GM18909 (cell line): ENCODE data around the gene TMEM51.

Source experiments
- ATAC-seq: cut with Tn5 transposase; IDR thresholded peaks from one replicate; pipeline ENCODE4 v1.9.1; 2021; ENCODE audit warnings: mild to moderate bottlenecking; ENCODE audit not compliant: unreplicated experiment, poor library complexity

TMEM51 gene

DNA sequence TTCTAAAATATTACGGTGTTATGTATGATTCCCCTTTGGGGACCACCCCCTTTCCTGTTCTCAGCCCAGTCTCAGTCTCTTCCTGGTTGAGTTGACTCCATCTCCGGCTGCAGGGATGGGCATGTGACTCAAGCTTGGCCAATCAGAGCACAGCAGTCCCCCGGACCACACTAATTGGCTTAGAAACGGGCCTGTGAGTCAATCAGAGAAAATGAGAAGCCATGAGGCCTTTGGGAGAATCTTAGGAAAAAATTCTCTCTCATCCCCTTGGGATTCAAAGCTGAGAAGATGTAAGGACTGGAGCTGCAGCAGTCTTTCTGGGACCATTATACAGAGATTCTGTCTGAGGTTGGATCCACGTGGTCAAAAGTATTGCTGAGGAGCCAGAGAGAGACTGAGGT is 82.8 kb downstream of the TMEM51 start:
- ATAC-seq, result no peak

DNA sequence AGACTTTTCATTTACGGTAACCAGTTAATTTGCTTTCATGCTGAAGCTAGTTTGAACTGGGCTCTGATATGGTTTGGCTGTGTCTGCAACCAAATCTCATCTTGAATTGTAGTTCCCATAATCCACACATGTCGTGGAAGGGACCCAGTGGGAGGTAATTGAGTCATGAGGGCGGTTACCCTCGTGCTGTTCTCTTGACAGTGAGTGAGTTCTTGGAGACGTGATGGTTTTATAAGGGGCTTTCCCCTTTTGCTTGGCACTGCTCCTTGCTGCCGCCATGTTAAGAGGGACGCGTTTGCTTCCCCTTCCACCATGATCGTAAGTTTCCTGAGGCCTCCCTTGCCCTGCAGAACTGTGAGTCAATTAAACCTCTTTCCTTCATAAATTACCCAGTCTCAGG is 83.2 kb downstream of the TMEM51 start:
- ATAC-seq, result no peak

DNA sequence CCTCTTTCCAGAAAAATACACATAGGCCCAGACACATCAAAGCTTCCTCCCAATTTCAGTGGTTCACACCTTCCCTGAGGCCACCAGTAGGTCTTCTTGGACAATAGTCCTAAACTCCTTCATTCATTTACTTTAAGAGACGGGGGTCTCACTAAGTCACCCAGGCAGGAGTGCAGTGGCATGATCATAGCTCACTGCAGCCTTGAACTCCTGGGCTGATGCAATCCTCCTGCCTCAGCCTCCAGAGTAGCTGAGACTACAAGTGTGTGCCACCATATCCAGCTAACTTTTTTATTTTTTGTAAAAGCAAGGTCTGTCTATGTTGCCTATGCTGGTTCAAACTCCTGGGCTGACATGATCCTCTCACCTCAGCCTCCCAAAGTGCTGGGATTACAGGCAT is 85.2 kb downstream of the TMEM51 start:
- ATAC-seq, result no peak

GRCh38 chr1:15242766-15243165 is 89.2 kb downstream of the TMEM51 start:
- ATAC-seq, result no peak

GRCh38 chr1:15243275-15244043 is 89.9 kb downstream of the TMEM51 start:
- no peak for ATAC-seq

DNA sequence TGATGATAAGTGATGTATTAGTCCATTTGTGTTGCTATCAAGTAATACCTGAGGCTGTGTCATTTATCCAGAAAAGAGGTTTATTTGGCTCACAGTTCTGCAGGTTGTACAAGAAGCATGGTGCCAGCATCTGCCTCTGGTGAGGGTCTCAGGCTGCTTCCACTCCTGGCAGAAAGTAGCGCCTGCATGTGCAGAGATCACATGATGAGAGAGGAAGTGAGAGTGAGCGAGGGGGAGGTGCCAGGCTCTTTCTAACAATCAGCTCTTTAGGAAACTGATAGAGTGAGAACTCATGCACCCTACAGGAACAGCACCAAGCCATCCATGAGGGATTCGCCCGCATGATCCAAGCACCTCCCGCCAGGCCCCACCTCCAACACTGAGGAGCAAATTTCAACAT is 91.3 kb downstream of the TMEM51 start:
- ATAC-seq, result no peak

DNA sequence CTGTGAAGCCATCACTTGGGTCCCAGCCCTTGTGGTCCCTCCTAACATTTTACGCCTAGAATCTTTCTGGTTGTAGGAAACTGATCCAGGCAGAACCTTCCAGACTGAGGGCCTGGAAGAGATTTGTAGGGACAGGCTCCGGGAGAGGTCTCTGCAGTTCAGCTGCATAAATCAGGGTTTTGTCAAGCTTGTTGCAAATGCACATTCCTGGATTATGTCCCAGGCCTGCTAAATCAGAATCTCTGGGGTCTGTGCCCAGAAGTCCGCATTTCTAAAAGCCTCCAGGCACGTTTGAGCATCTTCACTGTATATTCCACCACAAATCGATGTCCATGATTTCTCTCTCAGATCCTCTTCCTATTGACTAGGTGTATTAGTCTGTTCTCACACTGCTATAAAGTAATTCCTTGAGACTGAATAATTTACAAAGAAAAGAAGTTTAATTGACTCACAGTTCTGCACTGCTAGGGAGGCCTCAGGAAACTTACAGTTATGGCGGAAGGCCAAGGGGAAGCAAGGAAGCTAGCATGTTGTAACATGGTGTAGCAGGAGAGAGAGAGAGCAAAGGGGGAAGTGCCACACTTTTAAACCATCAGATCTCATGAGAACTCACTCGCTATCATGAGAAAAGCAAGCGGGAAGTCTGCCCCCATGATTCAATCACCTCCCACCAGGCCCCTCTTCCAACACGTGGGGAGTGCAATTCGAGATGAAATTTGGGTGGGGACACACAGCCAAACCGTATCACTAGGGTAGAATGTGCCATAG is 92.2 kb downstream of the TMEM51 start:
- ATAC-seq, result no peak

GRCh38 chr1:15246960-15247614 is 93.5 kb downstream of the TMEM51 start, which contains the start of gene FHAD1:
TSS of gene FHAD1 (plus strand) at chr1:15247223. CDS start at chr1:15251785, 4,562 bp downstream.
- ATAC-seq, result no peak

GRCh38 chr1:15248216-15248615 is 94.7 kb downstream of the TMEM51 start:
- ATAC-seq, result no peak

DNA sequence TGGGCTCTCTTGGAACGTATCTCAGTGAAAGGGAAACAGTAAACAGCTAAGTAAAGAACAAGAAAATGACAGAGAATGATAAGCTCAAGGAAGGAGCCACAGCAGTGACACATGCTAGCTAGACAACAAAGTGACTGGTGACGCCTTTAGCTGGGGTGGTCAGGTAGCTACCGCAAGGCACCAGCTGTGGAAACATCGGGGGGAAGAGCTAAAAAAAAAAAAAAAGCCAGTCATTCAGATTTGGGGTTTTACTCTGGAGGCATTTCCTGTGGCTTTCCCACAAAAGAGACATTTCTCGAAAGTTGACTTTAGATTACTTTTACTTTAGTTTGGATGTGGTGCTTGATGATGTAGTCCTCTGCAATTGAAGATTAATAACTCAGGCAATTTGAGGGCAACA is 95.5 kb downstream of the TMEM51 start:
- no peak for ATAC-seq

GRCh38 chr1:15251857-15252835 is 98.6 kb downstream of the TMEM51 start:
- ATAC-seq, result no peak

DNA sequence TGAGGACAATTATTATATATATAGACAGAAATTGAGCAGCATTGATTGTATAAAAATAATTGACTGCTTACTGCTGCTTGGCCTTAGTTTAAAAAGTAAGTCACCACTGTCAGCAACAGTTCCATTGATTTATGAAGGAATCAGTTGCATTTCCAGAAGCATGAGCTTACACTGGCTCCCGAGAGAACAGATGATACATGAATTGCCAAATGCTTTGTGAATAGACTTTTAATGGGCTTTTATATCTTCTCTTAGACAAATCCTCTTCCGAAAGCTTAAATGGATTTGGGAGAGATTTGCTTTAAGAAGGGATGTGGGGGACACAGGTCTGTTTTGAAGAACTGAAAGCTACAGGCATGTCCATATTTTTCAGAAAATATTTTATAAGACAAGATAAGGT is 101.0 kb downstream of the TMEM51 start:
- no peak for ATAC-seq

- ATAC-seq, result no peak
Observed at GRCh38 chr1:15255582-15256149, 102.1 kb downstream of the TMEM51 start.

DNA sequence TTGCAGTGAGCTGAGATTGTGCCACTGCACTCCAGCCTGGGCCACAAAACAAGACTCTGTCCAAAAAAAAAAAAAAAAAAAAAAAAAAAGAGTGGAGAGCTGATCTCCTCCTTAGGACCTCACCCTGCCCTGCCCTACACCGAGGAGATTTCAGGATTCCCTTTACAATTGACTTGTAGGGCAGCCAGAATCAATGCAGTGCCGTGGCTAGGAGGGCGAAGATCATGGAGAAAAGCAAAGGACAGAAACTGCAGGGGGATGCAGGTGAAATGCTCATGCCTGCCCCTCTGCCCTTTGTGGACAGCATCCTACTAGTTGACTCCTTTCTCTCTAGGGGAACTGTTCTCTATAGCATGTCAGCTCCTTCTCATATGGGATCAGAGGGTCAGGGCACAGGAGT is 103.0 kb downstream of the TMEM51 start:
- no peak for ATAC-seq

GRCh38 chr1:15257309-15257708 is 103.8 kb downstream of the TMEM51 start:
- ATAC-seq, result no peak

GRCh38 chr1:15258833-15259621 is 105.5 kb downstream of the TMEM51 start:
- no peak for ATAC-seq

GRCh38 chr1:15259622-15260007 is 106.1 kb downstream of the TMEM51 start:
- no peak for ATAC-seq

DNA sequence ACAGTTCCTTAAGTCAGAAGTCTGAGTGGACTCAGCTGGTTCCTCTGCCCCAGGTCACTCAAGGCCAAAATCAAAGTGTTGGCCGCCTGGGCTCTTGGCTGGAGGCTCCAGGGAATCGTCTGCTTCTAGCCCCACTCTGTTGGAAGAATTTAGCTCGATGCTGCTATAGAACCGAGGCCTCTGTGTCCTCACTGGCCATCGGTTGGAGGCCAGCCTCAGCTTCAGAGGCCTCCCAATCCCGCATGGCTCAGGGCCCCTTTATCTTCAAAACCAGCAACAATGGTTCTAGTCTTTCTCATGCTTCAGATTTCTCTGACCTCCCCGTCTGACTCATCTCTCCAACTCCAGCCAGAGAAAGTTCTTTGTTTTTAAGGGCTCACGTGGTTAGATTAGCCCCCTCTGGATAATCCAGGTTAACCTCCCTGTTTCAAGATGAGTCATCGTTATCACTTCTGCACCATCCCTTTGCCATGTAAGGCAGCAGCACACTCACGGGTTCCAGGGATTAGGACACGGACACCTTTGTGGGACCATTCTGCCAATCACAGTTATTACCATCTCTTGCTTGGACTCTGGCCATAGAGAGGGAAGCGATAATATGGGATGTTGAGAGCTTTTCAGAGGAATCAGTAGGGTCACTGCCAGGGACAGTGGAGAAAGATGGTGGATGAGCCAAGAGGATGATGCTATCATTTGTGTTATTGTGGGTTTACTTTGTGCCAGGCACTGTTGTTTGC is 107.0 kb downstream of the TMEM51 start:
- ATAC-seq, result no peak
